RWPE1 (cell line): Measurements from ENCODE around the gene VPS35.
A peak's percentile ranks its signal among the peaks of the same experiment; 100 is the strongest.

Experiments used
- CTCF ChIA-PET: fragments of 350-600 bp; sonication (Branson Sonifier 250); formaldehyde crosslinking; extraction: SDS; loops from one replicate; lab custom pipeline; 2021; lab: Yijun Ruan, JAX
- POLR2A ChIA-PET: fragments of 400-600 bp; formaldehyde crosslinking; extraction: SDS; loops from one replicate; lab custom pipeline; 2020; ENCODE audit warnings: antibody characterized with exemption; ENCODE audit not compliant: low non-redundant PET; lab: Yijun Ruan, JAX
- DNase-seq: peaks from one replicate; pipeline ENCODE4 v3.0.0; 2012; ENCODE audit warnings: low spot score
- H3K27ac ChIP-seq: fragments of 450-650 bp; 2 replicates; pipeline ENCODE4 v1.5.1; 2017
- CTCF ChIP-seq: fragments of 450-650 bp; conservative IDR thresholded peaks from 2 replicates; pipeline ENCODE4 v1.5.1; 2017; ENCODE audit warnings: low read depth, mild to moderate bottlenecking

Gene VPS35

GRCh38 chr16:46673320-46674013, 15.5 kb downstream of the VPS35 start:
- CTCF ChIA-PET, result interaction anchor here (0.5 to 1.3 kb wide), 6 partner anchors 10 to 297 kb away, joined by 3 to 9 read pairs (median 5); partner anchors contain the start of gene ORC6
- peak; percentile 87 for TF ChIP-seq CTCF
- POLR2A ChIA-PET, result no interaction called here
- peak; percentile 66 for DNase-seq
- H3K27ac ChIP-seq, result no peak overlapping the region

- CTCF ChIA-PET, result no interaction called here
Observed at GRCh38 chr16:46662123-46662522, 26.9 kb downstream of the VPS35 start.

GRCh38 chr16:46658925-46659324, 30.1 kb downstream of the VPS35 start:
- ChIA-PET CTCF (interaction anchor here (0.6 kb wide), 1 partner anchor 46 kb away, joined by 3 read pairs; no protein-coding TSS in a partner anchor), POLR2A (no interaction called here)
- TF ChIP-seq CTCF, result no peak
- DNase-seq, result no peak
- H3K27ac ChIP-seq, result no peak overlapping the region

More at GRCh38 chr16:46662123-46662522, 26.9 kb downstream of the VPS35 start:
- TF ChIP-seq CTCF, result no peak
- H3K27ac ChIP-seq, result no peak overlapping the region
- POLR2A ChIA-PET, result no interaction called here
- no peak for DNase-seq

GRCh38 chr16:46651305-46651704, 37.7 kb downstream of the VPS35 start:
- no peak overlapping the region for H3K27ac ChIP-seq
- POLR2A ChIA-PET, result no interaction called here
- CTCF ChIA-PET, result no interaction called here
- DNase-seq, result no peak
- TF ChIP-seq CTCF, result no peak

- no peak overlapping the region for H3K27ac ChIP-seq
- no peak for TF ChIP-seq CTCF
- POLR2A ChIA-PET, result no interaction called here
- CTCF ChIA-PET, result no interaction called here
- no peak for DNase-seq
Observed at GRCh38 chr16:46650254-46650623, 38.7 kb downstream of the VPS35 start.

GRCh38 chr16:46649588-46650253, 39.3 kb downstream of the VPS35 start:
- POLR2A ChIA-PET, result no interaction called here
- CTCF ChIA-PET, result no interaction called here
- TF ChIP-seq CTCF, result no peak
- H3K27ac ChIP-seq, result no peak overlapping the region
- no peak for DNase-seq
